ENCODE measurements around the gene ZCCHC10.
"Not testable (repeated sequence)": the region's sequence is repeated elsewhere in the genome, so short reads cannot be mapped to it uniquely, and the experiment has no call there.

The ZCCHC10 gene

DNA sequence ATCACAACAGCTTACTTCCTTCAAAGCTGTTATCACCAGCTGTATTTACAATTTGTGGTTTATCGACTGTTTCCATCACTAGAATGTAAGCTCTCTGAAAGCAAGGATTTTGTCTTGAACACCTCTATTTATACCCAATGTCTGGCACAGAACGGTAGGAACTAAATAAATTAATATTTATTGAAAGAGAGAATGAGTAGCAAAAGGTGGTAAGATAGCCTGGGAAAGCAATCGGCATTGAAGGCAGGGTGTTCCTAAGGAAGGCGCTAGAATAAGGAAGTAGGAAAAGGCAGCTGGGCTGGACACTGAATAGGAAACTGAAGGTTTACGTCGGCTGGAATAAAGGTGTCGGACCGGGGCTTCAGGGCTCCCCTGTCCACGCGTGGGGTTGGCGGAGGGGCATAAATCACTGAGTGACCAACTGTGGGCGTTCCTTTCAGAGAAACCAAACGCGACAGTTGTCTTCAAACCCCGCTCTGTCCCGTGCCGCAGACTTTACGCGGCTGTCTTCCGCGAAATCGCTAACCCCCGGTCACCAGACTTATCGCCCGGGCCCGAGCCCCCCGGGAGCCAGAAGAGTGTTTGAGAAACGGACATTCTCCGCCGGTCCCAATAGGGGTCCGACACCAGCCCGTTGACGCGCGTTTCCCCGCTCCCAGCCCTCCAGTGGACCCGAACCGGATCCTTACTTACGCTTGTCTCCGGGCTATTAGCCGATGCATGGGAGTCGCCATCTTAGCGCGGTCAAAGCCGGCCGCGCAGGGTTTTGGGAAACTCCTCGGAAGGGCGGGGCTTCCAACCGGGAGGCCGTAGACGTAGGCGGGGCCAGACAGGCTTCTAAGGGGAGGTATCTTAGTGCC is at the start of gene ZCCHC10:
Gene ZCCHC10, minus strand, starts transcription at position 746 of the 860 bp plus-strand sequence. Its CDS starts 12 bp downstream, at position 734.
- DNase-seq = peak; percentile 81

DNA sequence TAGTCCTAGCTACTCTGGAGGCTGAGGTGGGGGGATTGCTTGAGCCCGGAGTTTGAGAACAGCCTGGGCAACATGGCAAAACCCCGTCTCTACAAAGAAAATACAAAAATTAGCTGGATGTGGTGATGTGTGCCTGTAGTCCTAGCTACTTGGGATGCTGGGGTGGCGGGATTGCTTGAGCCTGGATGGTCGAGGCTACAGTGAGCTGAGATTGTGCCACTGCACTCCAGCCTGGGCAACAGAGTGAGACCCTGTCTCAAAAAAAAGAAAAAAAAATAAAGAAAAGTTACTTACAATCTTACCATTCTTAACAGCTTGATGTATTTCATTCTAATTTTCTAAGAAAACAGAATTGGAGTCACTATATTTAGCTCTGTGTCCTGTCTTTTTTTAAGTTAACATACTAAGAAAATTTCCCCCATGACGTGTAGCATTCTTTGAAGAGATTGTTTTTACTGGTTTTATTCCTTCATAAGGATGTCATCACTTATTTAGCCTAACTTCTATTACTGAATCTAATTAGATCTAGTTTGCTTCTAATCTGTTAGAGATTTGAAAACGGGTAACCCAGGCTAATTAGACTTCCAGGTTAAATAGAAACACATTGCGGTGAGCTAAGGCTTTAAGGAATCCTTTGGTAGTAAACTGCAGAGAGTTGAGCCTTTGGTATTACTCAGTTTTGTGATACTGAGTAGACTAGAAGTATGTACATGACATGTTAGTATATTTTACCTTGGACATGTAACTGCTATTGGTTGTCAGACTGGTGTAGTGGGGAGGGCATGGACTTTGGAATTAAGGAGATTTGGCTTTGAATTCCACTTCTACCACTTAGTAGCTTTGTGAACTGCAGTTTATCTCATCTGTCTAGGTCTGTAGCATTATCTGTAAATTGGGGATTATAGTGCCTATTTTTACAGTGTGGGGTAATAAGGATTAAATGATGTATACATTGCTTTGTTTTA is 49.5 kb upstream of the ZCCHC10 start:
- no peak for DNase-seq

- DNase-seq = no peak
These were observed 45.7 kb upstream of the ZCCHC10 start for GRCh38 chr5:133072021-133072420.

- no peak for DNase-seq
These were observed 39.7 kb upstream of the ZCCHC10 start for GRCh38 chr5:133066045-133066444.

DNA sequence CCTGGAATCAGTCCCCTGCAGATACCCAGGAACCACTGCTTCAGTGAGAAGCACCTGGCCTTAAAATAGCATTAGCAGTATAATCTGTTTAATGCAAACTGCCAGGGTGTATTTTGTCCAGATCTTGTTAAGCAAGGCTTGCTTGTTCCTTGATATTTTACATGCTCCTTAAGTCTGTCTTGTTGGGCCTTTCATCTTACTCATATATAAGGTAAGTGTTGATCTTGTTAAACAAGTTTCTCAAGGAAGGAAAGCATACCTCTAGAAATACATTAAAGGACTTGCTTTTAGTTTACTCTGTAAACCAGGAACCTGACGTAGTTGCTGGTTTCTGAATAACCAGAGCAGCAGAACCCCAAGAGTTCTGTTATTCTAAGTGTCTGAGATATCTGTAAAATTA is 39.1 kb upstream of the ZCCHC10 start:
- no peak for DNase-seq

DNA sequence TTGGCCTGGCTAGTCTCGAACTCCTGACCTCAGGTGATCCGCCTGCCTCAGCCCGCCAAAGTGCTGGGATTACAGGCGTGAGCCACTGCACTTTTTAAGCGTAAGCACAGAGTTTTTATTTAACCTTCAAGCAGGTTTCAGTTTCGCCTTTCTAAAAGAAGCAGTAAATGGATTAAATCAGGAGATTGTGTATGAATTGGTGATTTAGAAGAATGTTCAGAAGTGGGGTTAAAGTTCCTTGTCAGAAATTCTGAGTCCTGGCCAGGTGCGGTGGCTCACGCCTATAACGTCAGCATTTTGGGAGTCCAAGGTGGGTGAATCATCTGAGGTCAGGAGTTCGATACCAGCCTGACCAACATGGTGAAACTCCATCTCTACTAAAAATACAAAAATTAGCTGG is 37.6 kb upstream of the ZCCHC10 start:
- DNase-seq = no peak

DNA sequence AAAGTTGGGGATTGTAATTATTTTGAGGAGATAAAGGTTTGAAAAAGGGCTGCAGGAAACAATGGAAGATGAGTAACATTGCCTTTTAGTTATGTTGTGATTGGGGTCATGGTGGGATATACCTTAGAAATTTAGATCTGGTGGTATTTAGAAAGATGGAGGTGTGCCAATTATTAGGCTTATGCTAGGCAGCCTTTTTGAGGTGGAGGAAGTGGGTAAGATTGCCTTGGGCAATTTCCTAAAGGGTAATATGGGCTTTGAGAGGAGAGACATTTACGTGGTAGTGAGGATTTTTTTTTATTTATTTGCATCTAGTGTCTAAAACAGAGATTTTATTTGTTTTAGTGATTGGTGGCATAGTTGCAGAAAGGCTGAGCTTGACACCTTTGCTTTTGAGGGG is 35.9 kb upstream of the ZCCHC10 start:
- DNase-seq = no peak

DNA sequence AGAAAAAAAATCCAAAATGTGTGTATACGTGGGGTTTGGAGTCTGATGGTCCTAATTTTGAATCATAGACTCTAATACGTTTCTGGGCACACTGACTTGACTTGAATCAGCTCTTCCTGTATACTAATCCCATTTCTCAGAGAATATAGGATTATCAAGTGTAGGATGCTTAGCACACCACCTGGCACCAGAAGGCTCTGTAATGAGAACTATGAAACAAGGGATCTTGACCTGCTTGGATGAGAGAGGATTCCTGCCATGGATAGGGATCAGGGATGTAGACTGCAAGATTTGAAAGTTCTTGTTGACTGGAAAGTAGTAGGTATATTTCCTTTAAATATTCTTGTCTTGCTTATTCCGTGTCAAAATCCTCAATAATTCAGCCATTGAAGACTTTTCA is 33.3 kb upstream of the ZCCHC10 start:
- DNase-seq = no peak

DNA sequence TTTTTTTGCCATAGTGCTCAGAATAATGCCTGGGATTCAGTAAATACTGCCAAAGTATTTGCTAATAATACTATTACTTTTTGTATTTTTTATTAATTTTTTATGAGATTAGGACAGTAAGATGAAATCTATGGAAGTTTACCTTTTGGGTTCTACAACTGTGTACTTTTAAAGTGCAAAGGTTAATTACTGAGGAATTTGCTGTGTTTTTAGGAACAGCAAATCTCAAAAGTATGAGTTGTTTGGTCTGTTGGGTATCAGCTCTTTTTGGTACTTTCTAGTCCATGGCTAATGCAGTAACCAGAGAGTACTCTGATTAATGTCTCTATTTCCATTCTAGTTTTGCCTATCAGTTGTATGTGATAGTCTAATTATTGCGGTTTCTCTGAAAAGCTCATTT is 30.5 kb upstream of the ZCCHC10 start:
- DNase-seq = no peak

- no peak for DNase-seq
These were observed 28.5 kb upstream of the ZCCHC10 start for GRCh38 chr5:133054697-133055471.

DNA sequence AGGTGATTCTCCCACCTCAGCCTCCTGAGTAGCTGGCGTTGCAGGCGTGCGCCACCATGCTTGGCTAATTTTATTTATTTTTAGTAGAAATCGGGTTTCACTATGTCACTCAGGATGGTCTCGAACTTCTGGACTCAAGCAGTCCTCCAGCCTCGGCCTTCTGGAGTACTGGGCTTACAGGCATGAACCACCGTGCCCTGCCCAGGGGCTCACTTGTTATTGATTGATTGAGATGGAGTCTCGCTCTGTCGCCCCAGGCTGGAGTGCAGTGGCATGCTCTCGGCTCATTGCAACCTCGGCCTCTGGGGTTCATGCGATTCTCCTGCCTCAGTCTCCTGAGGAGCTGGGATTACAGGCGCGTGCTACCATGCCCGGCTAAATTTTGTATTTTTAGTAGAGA is 27.1 kb upstream of the ZCCHC10 start:
- no peak for DNase-seq

DNA sequence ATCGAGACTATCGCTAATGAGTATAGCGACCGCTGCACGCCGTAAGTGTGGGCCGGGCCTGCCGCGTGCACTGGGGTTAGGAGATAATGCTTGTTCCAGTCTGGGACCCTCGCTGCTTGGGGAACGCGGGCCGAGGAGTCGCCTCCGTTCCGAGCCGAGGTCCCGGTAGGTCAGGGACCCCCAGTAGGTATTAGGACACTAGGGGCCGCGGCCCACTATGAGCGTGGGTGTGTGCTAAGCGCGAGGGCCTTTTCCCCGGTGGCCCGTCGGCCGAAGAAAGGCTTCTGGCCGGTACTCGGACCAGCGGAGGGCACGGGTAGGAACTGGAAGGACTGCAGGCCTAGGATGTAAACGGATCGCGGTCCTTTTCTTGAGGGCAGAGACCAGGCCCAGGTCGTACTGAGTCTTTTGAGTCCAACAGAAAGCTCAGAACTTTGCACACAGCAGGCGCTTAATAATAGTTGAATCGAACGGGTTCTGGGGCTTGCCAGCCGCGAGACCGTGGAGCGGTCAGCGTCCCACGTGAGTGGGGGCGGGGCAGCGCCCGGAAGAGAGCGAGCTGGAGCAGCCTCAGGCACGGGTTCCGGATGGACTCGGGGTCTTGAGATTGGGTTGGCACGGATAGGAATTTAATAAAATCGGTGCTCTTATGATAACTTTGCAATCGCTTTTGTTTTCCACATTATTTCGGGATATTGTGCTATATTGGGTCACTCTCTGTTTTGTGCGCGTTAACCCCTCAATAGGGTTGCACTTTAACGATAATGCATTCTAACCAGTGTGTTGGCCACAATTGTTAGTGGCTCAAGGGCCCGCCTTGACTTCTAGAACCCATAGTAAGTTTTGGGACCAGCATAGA is 26.2 kb upstream of the ZCCHC10 start:
- DNase-seq = peak; percentile 6

DNA sequence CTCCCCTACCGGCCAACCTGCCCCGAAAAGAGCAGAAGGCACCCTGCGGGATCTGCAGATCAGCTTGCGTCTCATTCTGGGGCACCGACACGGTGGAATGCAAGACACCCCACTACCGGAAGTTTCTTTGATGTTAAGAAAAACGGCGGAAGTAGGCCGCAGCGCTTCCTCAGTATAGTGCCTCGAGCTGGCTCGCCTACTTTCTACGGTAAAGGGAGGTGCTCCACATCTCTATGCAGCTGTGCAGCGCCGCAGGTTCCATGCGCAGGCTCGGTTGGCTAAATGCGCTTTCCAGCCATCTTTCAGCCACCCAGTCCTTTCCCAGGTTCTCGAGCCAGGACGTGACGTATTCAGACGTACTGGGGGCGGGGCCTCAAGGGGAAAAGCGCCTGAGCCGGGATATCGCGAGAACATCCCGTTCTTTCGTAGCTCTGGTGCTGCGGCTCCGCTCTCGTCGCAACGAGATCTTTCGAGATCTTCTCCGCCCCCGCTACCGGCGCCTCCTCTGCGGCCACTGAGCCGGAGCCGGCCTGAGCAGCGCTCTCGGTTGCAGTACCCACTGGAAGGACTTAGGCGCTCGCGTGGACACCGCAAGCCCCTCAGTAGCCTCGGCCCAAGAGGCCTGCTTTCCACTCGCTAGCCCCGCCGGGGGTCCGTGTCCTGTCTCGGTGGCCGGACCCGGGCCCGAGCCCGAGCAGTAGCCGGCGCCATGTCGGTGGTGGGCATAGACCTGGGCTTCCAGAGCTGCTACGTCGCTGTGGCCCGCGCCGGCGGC is 25.4 kb upstream of the ZCCHC10 start, which contains the start of gene HSPA4:
Gene HSPA4, plus strand, starts transcription at position 472 of the 775 bp plus-strand sequence. Its CDS starts 238 bp downstream, at position 710.
- DNase-seq = peak; percentile 95

- DNase-seq = no peak
These were observed 24.8 kb upstream of the ZCCHC10 start for GRCh38 chr5:133051061-133051541.

DNA sequence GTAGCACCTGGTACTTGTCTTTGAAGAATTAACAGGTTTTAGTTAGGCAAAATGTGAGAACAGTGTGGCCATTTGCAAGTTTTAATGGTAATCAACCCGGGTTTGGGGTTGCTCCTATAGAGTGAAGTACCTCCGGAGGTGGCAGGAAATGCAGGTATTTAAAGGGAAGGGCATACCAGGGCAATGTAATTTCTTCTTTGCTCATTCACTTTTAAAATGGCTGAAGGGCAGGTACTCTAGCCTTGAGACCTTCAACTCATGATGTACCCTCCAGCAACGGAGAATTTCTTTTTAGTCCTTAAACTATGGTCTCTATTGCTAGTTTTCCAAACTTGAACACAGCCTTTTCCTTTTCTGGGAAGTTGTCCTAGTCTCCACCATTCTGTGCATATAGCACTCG is 24.2 kb upstream of the ZCCHC10 start:
- DNase-seq = no peak

DNA sequence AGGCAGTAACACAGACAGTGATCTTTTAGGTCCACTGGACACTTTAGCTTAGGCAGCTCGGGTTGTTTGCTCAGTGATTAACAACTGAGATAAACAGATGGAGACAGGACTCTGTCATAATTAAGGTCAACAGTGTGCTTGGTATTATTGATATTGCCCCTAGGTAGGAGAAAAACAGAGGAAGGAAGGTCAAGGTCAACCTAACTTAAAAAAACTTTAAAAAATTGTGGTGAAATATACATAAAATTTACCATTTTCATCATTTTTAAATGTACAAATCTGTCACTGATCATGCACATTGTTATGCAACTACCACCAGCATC is 23.3 kb upstream of the ZCCHC10 start:
- no peak for DNase-seq

GRCh38 chr5:133048993-133049725 is 22.8 kb upstream of the ZCCHC10 start:
- no peak for DNase-seq

- no peak for DNase-seq
These were observed 21.1 kb upstream of the ZCCHC10 start for GRCh38 chr5:133047404-133047803.

GRCh38 chr5:133046560-133046959 is 20.2 kb upstream of the ZCCHC10 start:
- not testable (repeated sequence) for DNase-seq

DNA sequence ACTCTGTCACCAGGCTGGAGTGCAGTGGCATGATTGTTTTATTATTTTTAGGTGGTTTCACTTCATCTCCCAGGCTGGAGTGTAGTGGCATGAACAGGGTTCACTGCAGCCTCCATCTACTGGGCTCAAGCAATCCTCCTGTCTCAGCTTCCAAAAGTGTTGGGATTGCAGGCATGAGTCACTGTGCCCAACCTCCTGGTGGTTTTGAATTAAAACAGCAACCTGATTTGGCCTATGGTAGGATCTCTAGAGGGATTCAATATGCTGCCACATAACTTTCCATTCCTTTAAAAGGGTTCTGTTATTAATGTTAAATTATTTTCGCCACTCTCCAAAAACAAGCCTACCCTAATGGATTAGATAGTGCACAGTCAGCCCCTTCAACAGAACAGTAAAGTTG is 15.6 kb upstream of the ZCCHC10 start:
- no peak for DNase-seq

All from NCI-H1694 (cell line).